A172 (cell line): ENCODE data around the gene ACVR1C. TPM values are rescaled to one million over a fixed set of nuclear protein-coding genes. Genes with fewer than 3 reads are reported as not detected.

Experiments used
- DNase-seq: peaks from one replicate; pipeline ENCODE4 v3.0.0-alpha.2; 2015; ENCODE audit warnings: low spot score
- total RNA-seq: library from RNA; depleted of rRNA; stranded (reverse); fragments of >200 nt; shearing (Covaris generic); gene quantifications from 2 replicates; pipeline ENCODE4 v1.2.3, GENCODE V29; 2014; rRNA removed

ACVR1C gene
- total RNA-seq = not detected in 2 replicates

DNA sequence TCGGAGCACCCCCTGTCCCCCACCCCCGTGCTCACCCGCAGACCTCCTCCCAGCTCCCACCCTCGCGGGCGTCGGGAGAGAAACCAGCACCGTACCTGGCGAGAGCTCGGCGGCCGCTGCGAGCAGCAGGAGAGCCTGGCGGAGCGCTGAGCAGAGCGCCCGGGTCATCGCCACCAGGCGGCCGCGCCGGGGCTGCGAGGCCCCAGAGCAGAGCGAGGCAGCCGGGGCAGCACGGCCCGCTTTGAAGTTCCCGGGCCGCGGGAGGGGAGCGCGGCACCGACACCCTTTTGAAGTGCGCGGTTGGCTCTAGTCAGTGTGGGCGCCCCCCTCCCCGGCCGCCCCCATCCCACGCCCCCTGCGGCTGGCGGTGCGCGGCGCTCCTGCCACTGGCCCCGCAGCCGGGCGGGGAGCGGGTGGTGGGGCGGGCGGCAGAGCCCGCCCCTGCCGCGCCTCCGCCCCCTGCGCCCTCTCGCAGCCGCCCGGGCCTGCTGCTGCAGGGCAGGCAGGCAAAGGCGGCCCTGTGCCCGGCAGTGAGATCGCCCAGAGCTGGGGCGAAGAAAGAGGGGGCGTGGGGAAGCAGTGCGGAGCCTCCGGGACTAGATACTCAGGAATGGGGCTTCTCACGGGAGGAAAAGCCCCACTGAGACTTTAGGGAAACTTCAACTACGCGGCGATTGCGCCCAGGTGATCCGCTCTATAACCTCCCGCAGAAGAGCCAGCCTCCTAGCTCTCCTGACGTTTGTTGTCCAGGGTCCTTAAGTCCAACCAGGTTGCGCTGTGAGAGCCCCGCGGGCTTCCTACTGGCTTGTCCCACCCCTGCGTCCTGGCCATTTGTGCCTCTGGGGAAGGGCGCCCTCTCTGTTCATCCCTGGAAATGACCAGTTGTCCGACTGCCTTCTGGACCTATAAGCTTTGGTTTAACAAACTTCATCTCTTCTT, at the start of gene ACVR1C:
Gene ACVR1C, minus strand, starts transcription at position 388 of the 939 bp plus-strand sequence. Its CDS starts 220 bp downstream, at position 168.
- peak; percentile 40 for DNase-seq

DNA sequence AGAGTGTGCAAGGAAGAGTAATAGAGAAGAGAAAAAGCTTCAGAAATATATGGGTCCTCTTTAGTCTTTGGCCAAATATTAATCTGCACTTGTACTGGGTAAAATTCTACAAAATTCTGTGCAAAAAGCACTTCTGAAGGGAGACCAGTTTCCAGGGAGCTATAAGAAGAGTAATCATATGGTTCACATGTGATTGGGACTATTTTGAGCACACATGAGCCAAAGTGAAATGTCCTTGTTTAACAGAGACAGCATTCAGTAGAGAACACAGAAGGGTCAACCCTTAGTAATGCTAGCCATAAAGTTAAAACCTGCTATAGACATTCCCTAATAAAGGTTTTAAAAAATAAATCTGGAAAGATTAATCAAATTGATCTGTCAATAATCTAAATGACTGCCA, 49.3 kb upstream of the ACVR1C start:
- no peak for DNase-seq

DNA sequence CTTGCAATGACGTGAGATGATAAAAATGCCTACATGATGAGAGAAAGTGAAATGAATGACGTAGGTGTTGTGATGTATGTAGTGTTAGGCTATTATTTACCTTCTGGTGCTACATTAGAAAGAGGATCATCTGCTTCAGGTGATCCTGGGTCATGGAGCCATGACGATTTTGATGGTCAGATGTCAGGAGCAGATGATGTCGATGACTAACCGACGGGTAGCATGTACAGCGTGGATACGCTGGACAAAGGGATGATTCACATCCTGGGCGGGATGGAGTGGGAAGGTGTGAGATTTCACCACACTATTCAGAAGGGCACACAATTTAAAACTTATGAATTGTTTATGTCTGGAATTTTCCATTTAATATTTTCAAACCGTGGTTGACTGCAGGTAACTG, 43.5 kb upstream of the ACVR1C start:
- DNase-seq = peak; percentile 56

DNA sequence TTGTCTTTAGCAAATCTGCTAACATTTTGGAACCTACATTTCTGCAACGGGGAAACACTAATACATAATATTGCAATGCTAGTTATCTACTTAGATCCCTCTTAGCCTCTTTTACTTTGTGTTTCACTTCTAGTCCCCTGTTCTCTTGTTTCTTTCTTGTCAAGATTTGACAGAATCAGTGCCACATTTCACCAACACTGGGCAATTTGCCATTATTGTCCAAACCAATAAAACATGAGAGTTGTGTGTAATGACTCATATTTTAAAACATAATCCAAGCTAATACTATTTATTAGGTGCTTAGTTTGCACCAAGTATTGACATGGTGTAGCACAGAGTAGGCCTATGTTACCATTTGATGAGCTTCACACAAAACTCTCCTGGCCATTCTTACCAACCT, 33.7 kb upstream of the ACVR1C start:
- no peak for DNase-seq

DNA sequence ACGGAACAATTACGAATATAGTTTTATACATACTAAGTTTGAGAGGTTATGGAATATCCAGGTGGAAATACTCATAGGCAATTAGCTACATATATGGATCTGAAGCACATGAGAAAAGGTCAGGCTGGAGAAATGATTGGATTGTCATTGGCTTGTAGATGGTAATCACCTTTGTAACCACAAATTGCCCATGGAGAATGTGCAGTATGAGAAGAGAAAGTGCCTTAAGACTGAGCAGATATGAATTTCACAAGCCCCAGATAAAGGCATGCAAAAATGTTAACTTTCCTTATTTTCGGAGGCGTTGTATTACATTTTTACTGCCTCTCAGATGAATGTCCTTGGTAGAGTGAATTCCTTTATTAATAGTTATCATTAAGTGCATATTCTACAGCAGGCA, 33.1 kb upstream of the ACVR1C start:
- no peak for DNase-seq

DNA sequence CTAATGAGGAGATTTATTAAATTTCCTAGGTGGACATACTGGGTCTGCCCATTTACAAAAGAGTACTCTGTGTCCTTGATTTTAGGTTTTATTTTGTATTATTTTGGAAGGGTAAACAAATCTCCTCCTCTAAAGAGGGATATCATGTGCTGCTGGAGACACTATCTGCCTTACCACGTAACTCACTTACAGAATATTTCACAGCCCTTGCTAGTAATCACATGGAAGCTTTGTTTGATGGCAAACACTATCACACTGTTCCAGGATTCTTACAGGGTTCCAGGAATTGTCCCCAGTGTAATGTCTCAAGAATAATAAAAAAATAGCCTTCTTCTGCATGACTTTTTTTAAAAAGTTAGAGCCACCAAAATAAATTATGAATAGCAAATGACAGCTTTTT, 29.2 kb upstream of the ACVR1C start:
- no peak for DNase-seq

DNA sequence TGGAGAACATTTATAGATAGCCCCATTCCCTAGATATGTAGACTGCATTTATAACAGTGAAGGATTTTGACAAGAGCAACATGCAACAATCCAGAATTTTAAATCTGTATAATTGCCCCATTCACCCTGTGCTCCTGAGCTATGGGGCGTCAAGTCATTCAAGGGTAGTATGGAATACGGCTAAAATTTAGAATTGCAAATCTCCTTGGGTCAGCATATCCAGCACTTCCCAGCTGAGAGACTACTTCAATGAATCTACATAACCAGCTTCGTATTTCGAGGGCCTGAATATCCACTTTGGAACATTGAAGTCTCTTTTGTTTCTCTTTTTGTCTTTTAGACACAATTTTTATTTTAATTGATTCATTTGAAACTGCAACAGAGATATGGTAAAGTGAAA, 28.4 kb upstream of the ACVR1C start:
- no peak for DNase-seq

DNA sequence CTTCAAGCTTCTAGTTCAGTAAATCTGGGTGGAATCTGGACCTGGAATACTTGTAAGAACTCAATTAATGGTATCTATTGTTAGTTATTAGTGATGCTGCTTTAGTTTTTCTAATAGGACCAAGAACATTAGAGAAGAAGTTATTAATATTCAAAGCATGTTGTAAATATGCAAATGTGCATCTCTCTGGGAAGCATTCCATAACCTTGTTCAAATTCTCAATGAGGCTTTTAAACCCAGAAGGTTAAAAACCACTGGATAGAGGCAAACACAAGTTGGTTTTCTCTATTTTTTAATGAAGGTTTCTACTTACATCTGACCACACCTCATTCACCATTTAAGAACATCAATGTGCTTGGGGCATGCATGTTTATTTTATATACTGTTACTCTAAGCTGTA, 16.1 kb upstream of the ACVR1C start:
- DNase-seq = no peak

DNA sequence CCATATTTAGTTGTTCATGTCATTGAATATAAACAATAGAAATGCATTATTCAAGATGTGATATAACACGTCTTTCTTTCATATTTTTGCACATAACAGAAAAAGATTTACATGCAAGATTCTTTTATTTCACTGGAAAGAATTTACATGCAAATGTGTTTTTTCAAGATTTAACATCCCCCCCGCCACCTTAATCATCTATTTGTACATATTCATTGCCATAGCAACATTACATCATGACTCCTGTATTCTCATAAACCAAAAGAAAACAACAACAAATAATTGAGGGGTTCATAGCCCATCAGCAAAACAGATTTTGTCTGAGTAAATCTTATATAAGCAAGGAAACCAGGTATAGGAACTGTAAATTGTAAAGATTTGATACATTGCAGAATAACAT, 3.2 kb upstream of the ACVR1C start:
- no peak for DNase-seq

DNA sequence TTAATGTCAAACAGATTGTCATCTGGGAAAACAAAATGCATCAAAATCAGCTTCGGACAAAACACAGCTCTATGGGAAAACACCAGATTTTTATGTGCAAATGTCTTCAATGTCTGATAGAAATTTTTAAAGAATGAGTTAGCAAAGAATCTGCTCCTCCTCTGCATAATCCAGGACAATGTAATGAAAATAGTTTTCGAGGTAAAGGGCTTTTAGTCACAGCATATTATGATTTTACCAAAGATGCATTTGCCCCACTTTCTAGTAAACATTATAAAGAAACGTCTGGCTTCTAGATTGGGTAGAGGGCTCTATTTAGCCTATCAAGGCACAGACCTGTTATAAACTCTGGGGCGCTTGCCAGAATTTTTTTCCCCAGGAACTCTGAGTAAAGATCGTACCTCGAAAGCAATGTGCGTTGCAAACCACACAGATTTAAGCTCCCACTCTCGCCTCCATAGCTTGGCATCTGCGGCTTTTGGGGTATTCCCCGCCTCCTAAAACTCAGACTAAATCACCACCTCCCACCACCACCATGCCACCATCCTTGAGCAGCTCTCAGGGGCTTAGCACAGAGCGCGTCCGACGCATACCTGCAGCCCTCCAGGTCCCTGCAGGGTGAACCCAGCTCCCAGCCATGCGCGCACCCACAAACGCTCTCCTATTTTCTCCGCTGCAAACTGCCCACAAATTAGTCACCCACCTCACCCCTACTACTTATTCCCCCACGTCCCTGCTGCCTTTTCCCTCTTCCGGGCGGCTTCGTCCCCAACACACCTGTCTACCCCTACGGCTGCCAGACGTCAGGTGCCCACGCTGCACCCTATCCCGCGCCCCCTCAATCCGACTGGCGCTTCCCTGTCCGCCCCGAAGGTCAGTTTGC, 829 bp downstream of the ACVR1C start:
- DNase-seq = peak; percentile 1

DNA sequence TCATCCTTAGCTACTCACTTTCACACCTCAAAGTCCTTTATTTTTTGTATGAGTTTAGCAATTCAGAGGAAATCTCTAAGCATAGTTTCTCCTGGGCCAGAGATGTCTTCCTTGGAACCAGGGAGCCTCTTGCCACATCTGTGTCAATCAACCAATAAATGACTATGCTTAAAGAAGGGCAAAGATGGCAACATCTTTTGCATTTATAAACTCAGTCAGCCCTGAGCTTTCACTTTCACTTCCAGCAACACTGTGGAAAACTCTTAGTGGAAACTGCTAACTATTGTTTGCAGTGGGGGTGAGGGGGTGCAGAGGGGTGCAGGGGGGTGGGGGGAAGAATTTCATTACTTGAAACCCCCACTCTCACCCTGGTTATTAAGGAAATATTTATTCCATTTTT, 3.4 kb downstream of the ACVR1C start:
- no peak for DNase-seq

DNA sequence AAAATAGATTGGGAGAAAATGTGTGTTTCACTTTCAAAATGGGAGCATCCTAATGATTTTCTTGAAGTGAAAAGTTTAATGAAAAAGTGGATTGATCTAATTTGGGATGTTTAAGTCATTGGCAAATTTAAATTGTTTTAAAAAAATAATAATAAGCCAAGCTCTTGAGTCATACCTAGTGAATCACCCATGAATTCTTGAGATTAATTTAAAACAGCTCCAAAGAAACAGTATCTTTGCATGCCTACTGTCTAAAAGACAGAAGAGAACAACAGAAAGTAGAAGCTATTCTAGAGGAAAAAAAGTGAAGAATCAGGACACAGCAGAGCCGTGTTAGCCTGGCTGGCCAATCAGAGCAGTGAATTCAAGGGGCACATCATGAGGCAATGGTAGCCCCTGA, 7.7 kb downstream of the ACVR1C start:
- no peak for DNase-seq

DNA sequence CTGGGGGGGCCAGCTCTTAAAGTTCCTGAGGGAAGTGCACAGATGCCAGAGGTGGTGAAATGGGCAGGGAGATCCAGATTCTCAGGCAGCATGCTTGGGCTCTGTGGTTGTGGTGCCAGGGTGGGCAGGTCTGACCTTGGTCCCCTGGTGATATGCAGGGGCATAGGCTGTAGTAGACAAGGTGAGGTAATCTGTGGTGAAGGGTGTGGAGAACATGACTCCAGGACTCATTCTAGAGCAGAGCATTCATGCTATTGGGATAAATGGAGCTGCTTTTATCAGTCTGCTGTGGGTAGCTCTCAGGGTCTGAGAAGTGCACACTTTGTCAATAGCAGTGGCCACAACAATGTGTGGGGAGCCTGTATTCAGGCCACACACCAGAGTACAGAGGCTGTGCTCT, 16.9 kb downstream of the ACVR1C start:
- no peak for DNase-seq

DNA sequence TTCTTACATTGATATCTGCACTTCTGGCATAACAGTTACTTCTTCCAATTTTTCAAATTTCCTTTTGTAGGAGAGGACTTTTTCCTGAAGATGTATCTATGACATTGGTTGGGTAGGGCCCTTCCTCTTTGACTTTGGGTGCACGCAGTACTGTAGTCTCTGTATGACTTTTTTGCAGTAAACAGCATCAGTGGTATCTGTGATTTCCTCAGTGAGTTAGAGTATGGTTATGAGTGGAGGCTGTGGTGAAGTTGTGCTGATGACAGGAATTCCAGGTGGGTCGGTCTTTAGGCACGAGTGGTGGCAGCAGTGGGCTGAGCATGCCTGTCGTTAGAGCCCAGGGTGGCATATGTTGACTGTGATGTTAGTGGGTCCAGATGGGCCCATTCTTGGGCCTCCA, 17.6 kb downstream of the ACVR1C start:
- no peak for DNase-seq

DNA sequence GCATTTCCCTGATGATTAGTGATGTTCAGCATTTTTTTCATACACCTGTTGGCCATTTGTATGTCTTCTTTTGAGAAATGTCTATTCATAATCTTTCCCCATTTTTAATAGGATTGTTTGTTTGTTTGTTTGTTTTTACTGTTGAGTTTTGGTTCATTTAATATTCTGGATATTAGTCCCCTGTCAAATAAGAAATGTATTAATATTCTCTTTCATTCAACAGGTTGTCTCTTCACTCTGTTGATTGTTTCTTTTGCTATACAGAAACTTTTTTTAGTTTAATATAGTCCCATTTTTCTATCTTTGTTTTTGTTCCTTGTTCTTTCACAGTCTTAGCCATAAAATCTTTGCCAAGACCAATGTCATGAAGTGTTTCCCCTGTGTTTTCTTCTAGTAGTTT, 22.1 kb downstream of the ACVR1C start:
- DNase-seq = no peak

DNA sequence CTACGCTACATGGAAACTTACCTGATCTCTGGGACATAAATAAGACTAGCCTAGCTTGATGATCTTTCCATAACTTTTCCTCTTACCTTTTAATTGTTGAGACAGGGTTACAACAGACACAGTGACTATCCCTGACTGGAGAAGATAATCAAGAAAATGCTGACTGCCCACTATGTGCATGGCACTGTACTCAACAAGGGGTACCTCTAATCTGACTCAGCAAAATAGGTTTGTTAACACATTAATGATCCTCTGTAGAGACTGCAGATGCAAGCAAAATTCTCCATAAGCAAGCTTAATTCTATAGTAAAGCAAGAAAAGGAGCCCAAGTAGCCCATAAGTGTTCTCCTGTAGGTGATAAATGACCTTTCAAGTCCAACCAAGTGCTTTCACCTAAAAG, 25.5 kb downstream of the ACVR1C start:
- DNase-seq = no peak

DNA sequence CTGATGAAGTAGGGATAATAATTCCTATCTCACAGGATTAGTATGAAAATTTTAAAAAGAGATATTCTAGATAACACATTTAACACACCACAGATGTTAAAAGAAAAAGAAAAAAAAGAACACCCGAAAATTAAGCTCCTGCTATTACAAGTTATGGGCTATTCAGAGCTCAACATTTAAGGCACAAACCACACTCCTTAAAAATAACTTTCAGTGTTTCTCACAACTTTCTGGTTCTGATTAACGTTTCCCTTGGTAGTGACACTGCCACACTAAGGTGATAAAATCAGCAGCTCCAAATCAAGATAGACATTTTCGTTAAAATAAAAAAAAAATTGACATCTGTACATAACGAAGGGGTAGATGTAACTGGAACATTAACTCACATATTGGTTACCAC, 26.9 kb downstream of the ACVR1C start:
- DNase-seq = no peak

DNA sequence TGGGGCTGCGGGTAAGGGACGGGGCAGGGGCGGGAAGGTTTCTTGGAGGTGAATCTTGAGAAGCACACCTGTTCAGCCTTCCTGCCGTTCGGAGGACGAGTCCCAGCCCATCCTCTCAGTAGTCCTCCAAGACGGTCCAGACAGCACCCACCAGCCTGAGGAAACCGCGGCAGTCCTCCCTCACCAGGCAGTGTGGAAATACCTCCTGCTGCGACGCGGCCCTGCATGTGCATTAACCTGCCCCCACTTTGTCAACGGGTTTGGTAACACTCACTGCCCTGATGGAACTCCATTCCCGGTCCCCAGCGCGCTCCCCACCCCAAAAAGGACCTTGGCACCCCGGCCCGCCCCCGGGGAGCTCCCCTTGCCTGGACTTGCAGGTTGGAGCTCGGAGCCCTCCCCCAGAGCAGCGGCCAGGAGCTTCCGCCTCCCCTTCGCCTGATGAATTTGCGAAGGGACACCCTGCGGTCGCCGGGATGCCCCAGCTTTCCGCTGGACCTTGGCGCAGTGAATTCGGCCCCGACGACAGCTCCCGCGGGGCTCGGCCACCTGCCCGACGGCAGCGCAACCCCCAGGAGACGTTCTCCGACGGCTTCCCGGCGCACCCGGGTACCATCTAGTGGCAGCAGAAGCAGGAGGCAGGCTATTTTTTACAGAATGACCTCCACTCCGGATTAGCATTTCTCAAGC, 31.5 kb downstream of the ACVR1C start:
- DNase-seq = no peak

DNA sequence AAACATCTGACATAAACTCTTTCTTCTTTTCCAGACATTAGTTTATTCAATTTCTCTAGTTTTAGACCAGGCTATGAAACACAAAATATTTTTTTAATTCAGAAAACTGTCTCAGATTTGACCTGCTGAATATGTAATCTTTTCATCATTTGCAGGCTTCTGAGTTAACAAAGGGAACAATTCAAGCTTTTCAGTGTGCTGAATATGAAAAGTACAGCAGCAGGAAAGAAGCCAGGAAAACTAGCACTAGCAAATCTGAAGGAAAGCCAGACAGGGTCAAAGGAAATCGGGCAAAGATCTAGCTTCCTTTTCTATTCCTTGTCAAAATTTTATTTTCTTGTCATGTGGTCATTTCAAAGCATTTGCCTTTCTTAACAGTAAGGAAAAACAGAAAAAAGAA, 35.3 kb downstream of the ACVR1C start:
- DNase-seq = no peak

DNA sequence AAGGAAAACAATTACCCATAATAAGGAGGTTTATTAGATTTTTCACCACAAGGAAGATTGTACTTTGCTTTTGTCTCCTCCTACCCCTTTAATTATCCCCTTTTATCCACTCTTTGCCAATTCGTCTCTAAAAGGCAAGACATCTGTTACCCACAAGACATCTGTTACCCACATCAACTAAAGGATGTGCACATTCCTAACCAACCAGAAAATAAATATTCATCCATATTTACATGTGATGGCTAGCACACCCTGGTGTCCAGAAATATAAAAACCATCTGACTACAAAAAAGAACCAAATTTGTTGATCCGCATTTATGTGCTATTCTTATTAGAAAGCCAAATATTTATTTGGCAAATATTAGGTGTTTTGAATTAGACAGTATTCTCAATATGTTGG, 35.7 kb downstream of the ACVR1C start:
- DNase-seq = peak; percentile 4

DNA sequence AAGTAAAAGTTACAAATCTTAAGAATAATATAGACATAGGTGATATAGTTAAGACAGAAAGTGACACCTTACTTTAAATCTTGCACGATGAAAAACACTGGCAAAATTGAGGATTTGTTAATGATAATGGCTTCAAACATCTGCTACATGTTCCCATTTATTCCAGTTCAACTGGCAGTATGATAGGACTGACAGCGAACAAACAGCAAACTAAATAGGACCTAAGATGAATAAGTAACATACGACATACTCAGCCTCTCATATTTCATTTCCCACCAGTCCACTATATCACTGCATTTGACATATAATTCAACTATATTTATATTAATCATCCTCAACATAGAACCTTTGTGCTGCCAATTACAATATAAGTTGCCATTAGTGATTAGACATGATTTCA, 36.3 kb downstream of the ACVR1C start:
- DNase-seq = no peak

DNA sequence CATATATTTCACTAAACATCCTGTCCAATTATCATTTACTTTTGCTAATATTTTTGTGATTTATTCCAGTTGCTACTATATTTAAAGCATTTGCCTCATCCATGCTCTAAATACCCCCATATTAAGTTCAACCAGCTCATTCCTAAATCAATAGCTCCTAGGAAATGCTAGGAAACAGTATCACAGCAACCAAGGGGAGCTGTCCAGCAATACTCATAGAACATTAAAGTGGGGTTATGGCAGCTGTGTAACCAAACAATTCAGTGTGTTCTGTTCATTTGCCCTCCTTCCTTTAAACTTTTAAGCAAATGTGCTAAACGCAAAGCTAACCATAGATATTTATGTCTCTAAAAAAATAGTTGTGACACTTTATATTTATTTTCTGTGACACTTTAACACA, 41.1 kb downstream of the ACVR1C start:
- DNase-seq = peak; percentile 8
